Ramos (cell line): ENCODE results near the gene CALHM1.

Experiments
- in situ Hi-C: fragments of 300-500 bp; cut with MboI; formaldehyde crosslinking; loops from one replicate; pipeline ENCODE4 v1.14.3; 2022; ENCODE audit warnings: low sequenced_read_pairs; ENCODE audit not compliant: unreplicated experiment

CALHM1 gene

GRCh38 chr10:103457896-103458583 lies 660 bp downstream of the CALHM1 start:
- in situ Hi-C loops, result no loop called here

- in situ Hi-C loops, result no loop called here
These were observed 1.5 kb downstream of the CALHM1 start for GRCh38 chr10:103457176-103457712.

- in situ Hi-C loops, result no loop called here
These were observed 2.5 kb downstream of the CALHM1 start for GRCh38 chr10:103456074-103456660.

- in situ Hi-C loops, result no loop called here
These were observed 3.5 kb downstream of the CALHM1 start for GRCh38 chr10:103455235-103455634.

DNA sequence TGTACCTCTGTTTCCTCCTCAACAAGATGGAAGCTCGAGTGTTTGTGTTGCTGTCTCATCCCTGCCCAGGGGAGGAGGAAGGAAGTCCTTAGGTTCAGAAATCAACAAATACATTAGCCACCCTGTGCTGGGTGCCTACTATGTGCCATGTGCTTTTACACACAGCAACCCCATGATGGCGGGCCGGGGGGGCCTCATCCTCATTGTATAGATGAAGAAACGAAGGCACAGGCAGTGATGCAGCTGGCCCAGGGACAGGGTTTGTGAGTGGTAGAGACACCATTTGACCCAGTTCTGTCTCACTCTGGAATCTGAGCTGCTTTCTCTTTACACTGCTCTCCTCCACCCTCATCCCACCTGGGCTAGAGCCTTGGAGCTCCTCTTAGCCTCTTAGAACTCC lies 4.7 kb downstream of the CALHM1 start:
- in situ Hi-C loops, result no loop called here

- in situ Hi-C loops, result no loop called here
These were observed 6.0 kb downstream of the CALHM1 start for GRCh38 chr10:103452506-103453230.

- in situ Hi-C loops, result no loop called here
These were observed 6.7 kb downstream of the CALHM1 start, which contains the start of gene CALHM2 for GRCh38 chr10:103451831-103452505. TSS of gene CALHM2 (minus strand) at chr10:103452370. CDS start at chr10:103449941, 2,429 bp downstream.

DNA sequence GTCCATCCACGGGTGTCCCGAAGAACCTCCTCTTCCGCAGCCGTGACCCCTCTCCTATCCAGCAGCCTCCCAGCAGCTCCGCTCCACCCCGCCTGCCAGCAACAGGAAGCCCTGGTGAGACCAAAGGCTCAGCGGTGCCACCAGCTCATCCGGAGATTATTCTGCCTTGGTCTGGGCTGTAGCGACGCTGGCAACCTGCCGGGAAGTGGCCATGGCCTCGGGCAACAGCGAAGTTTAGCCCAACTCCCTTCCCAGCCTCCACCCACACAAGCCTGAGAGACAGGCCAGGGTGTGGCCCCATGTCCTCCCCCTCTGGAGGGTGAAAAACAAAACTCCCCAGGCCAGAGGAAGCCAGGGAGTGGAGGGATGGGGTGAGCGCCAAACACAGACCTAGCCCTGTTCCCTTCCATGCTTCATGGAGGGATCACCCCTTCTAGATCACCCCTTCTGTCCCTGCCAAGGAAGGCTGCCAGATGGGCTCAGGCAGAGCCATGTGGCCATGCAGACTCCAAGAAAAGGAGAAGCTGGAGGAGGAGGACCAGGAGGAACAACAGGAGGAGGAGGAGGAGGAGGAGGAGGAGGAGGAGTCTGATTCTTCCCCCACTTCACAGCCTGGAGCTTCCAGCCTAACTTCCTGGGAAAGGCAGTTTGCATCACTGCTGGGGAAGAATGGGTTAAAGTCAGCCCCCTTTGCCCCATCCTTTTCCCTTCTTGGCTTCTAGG lies 7.4 kb downstream of the CALHM1 start:
- in situ Hi-C loops, result no loop called here

DNA sequence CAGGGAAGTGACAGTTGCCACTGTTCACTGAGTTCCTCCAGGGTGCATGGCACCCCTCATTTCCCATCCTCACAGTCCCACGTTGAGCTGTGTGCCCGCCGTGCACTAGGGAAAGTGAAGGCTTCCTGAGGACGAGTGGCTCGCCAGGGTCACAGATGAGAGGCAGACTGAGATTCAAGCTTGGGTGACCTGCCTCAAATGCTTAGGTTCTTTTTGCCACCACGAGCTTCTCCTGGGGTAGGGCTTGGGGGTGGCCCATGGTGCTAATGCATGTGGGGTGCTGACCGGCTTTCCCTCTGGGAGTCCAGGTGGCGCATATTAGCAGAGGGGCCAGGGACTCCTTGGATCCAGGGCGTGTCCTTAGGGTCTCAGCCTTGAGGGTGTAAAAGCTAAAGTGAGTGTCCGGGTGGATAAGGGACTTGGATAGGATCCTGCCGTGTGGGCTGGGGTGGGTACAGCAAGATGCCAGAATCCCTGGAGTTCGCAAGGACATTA lies 8.5 kb downstream of the CALHM1 start:
- in situ Hi-C loops, result no loop called here

DNA sequence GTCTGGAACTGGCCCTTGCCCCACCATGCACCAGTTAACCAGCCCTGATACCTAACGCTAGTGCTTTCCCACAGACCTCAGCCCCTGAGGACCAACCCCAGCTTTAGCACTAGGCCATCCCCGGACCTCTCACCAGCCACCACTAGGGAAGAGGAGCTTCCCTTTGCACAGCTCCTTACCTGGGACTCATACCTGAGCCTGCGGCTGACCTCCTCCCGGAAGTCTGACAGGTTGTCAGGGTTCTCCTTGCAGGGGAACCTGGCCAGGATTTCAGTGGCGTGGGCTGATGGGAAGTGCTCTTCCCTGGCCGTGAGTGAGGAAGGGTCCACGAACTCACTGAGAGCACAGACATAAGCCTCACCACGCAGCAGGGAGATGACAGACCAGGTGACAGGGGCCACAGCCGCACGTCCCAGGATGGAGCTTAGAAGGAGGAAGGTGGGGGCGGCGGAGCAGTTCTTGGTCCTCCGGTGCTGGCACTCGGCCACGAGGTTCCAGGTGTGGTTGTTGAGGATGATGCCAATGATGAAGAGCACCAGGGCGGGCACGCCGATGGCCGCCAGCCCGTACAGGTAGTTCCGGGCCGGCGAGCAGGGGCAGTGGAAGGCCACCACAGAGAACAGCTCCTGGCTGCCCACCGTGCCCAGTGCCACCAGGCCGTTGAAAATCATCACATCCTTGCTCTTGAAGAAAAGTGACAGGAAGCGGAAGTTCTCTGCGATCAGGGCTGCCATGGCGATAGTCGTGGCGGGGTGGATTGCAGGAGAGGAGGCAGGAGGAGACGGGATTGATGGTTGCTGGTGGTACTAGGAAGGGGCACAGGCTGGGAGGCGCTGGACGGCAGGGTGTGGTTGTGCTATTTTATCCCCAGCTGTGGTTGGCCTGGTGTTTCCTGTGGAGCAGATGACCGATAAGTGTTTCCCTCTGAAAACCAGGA lies 9.2 kb downstream of the CALHM1 start:
- in situ Hi-C loops, result no loop called here

GRCh38 chr10:103448746-103449145 lies 10.0 kb downstream of the CALHM1 start:
- in situ Hi-C loops, result no loop called here

- in situ Hi-C loops, result no loop called here
These were observed 11.5 kb downstream of the CALHM1 start for GRCh38 chr10:103447187-103447586.

- in situ Hi-C loops, result no loop called here
These were observed 12.7 kb downstream of the CALHM1 start for GRCh38 chr10:103445767-103446567.

- in situ Hi-C loops, result no loop called here
These were observed 13.3 kb downstream of the CALHM1 start for GRCh38 chr10:103445366-103445765.

GRCh38 chr10:103444478-103444877 lies 14.2 kb downstream of the CALHM1 start:
- in situ Hi-C loops, result no loop called here

DNA sequence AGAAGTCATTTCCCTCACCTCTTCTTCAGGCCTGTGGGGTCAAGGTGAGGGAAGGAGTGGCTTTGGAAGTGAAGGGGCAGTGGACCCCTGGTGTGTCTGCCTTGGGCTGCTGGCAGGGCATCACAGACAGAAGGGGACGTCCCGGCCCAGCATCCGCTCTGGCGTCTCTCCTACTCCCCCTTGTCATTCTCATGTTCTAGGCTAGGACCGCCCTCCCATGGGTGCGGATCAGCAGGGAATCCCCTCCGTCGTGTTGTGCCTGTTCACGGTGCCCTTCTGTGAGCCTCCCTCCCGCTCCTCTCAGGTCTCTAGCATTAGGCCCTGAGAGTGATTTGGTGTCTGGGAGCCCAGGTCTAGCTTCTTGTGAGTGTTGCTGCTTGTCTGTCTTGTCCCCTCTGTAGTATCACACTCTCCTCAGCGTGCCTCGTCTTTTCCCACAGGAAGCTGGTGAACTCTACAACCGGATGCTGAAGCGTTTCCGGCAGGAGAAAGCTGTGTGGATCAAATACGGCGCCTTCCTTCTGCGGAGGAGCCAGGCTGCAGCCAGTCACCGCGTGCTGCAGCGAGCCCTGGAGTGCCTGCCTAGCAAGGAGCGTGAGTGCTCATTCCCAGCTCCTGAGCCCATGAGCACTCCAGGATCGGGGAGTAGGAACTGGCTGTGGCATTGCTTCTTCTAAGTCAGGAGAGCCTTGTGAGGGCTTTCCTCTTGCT lies 15.1 kb downstream of the CALHM1 start:
- in situ Hi-C loops, result no loop called here

GRCh38 chr10:103442031-103442461 lies 16.7 kb downstream of the CALHM1 start:
- in situ Hi-C loops, result no loop called here
